Measurements from ENCODE around the gene TMEM51.

Gene TMEM51

GRCh38 chr1:15124362-15125100 is 29.0 kb upstream of the TMEM51 start:
- no peaks in the 10 kb centered on the region for H3K79me2 ChIP-seq (ENCODE audit: control insufficient read depth, low read length)
- no peak for TF ChIP-seq EZH2phosphoT487 (IDR thresholded peaks at IDR 0.05; ENCODE audit: borderline replicate concordance, low read length)
- TF ChIP-seq CTCF (IDR thresholded peaks at IDR 0.05; ENCODE audit: low read depth, low read length, poor library complexity, severe bottlenecking): no peak
- H3K4me3 ChIP-seq (ENCODE audit: low read length): no peak overlapping the region
- no peaks in the 10 kb centered on the region for H3K9me2 ChIP-seq (replicated peaks; ENCODE audit: control insufficient read depth, low read length)
- no peaks in the 10 kb centered on the region for H3K9me3 ChIP-seq (ENCODE audit: control insufficient read depth, insufficient read depth, low read length)
- H3K27ac ChIP-seq (ENCODE audit: low read depth, low read length): no peak overlapping the region
- H3K27me3 ChIP-seq (ENCODE audit: control insufficient read depth, low read length): no peaks in the 10 kb centered on the region
- no peaks in the 10 kb centered on the region for H3K4me1 ChIP-seq (ENCODE audit: control insufficient read depth, low read length)
- no peaks in the 10 kb centered on the region for H3K36me3 ChIP-seq (ENCODE audit: control insufficient read depth, low read length)
- no peak overlapping the region for H3K4me2 ChIP-seq (ENCODE audit: low read length)
- 0 out of 2 replicates have a peak, but pooled peaks cover 2% of the 10 kb centered on the region for H4K20me1 ChIP-seq (ENCODE audit: control insufficient read depth, insufficient read depth, low read depth, low read length)
- H3F3A ChIP-seq (ENCODE audit: control insufficient read depth, insufficient read depth): no peaks in the 10 kb centered on the region

- Histone ChIP-seq H3F3A (ENCODE audit: control insufficient read depth, insufficient read depth) (no peaks in the 10 kb centered on the region), H3K4me2 (ENCODE audit: low read length) (no peak overlapping the region), H3K79me2 (ENCODE audit: control insufficient read depth, low read length) (no peaks in the 10 kb centered on the region), H3K9me3 (ENCODE audit: control insufficient read depth, insufficient read depth, low read length) (no peaks in the 10 kb centered on the region), H4K20me1 (ENCODE audit: control insufficient read depth, insufficient read depth, low read depth, low read length) (0 out of 2 replicates have a peak, but pooled peaks cover 2% of the 10 kb centered on the region), H3K9me2 (replicated peaks; ENCODE audit: control insufficient read depth, low read length) (no peaks in the 10 kb centered on the region), H3K4me1 (ENCODE audit: control insufficient read depth, low read length) (no peaks in the 10 kb centered on the region), H3K4me3 (ENCODE audit: low read length) (no peak overlapping the region), H3K36me3 (ENCODE audit: control insufficient read depth, low read length) (no peaks in the 10 kb centered on the region), H3K27ac (ENCODE audit: low read depth, low read length) (no peak overlapping the region), H3K27me3 (ENCODE audit: control insufficient read depth, low read length) (no peaks in the 10 kb centered on the region)
- TF ChIP-seq CTCF (IDR thresholded peaks at IDR 0.05; ENCODE audit: low read depth, low read length, poor library complexity, severe bottlenecking) (no peak), EZH2phosphoT487 (IDR thresholded peaks at IDR 0.05; ENCODE audit: borderline replicate concordance, low read length) (no peak)
Measured at GRCh38 chr1:15125101-15125745, 28.3 kb upstream of the TMEM51 start.

- H3K36me3 ChIP-seq (ENCODE audit: control insufficient read depth, low read length): no peaks in the 10 kb centered on the region
- no peak overlapping the region for H3K4me3 ChIP-seq (ENCODE audit: low read length)
- H3K79me2 ChIP-seq (ENCODE audit: control insufficient read depth, low read length): no peaks in the 10 kb centered on the region
- no peaks in the 10 kb centered on the region for H3K27me3 ChIP-seq (ENCODE audit: control insufficient read depth, low read length)
- no peaks in the 10 kb centered on the region for H3F3A ChIP-seq (ENCODE audit: control insufficient read depth, insufficient read depth)
- no peaks in the 10 kb centered on the region for H3K4me1 ChIP-seq (ENCODE audit: control insufficient read depth, low read length)
- no peak overlapping the region for H3K27ac ChIP-seq (ENCODE audit: low read depth, low read length)
- no peak overlapping the region for H3K4me2 ChIP-seq (ENCODE audit: low read length)
- H3K9me2 ChIP-seq (replicated peaks; ENCODE audit: control insufficient read depth, low read length): no peaks in the 10 kb centered on the region
- 0 out of 2 replicates have a peak, but pooled peaks cover 2% of the 10 kb centered on the region for H4K20me1 ChIP-seq (ENCODE audit: control insufficient read depth, insufficient read depth, low read depth, low read length)
- no peaks in the 10 kb centered on the region for H3K9me3 ChIP-seq (ENCODE audit: control insufficient read depth, insufficient read depth, low read length)
- no peak for TF ChIP-seq CTCF (IDR thresholded peaks at IDR 0.05; ENCODE audit: low read depth, low read length, poor library complexity, severe bottlenecking)
- TF ChIP-seq EZH2phosphoT487 (IDR thresholded peaks at IDR 0.05; ENCODE audit: borderline replicate concordance, low read length): no peak
Measured at GRCh38 chr1:15128077-15128476, 25.5 kb upstream of the TMEM51 start.

Measured in DOHH2 (cell line).